ENCODE results near the gene EIF1AD. TPM values are rescaled to one million over a fixed set of nuclear protein-coding genes. Genes with fewer than 3 reads are reported as not detected.

EIF1AD gene, protein sequence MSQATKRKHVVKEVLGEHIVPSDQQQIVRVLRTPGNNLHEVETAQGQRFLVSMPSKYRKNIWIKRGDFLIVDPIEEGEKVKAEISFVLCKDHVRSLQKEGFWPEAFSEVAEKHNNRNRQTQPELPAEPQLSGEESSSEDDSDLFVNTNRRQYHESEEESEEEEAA
- polyA plus RNA-seq (2013, experiment 1 of 4), result 33.9 TPM
- polyA plus RNA-seq (2013, experiment 2 of 4), result 30.9 TPM
- 23.2 TPM for polyA plus RNA-seq (2013, experiment 3 of 4)
- 22.7 TPM for polyA plus RNA-seq (2013, experiment 4 of 4)

DNA sequence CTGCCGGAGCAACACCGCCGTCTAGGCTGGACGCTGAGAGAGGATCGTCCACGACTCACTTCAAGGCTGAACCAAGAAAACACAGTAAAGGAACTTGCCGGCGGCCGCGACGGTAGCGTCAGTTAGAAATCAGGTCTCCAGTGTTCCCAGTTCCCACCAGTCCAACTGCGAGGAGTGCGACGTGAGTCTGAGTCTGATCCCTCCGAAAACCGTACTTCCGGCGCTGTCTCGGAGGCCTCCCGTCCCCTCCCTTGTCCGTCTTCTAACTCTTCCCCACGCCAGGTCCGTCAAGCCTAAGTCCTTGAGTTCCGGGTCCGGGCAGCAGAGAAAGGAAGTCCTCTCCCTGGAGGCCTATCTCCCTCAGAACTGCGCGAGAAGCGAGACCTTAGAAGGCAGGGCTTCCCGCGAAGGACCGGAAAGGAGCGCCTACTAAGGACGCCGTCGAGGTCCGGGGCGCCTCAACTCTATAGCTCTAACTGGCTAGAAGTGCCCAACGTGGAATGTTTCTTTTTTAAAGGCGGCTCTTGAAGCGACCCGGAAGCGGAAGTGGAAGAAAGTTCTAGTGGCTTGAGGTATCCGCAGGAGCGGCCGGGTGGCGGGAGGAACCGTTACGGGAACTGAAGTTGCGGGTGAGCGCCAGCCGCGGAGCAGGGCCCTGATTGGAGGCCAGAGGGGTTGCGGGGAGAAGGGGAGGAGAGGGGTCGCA, at the start of gene EIF1AD, which contains the start of gene BANF1:
EIF1AD (minus strand) TSS at position 216 of the 706 bp plus-strand sequence. CDS start 1,768 bp downstream, outside the sequence.
BANF1 (plus strand) TSS at position 562 of the 706 bp plus-strand sequence. CDS start 748 bp downstream, outside the sequence.
- peak within 1 kb of the TSS; percentile 96 for H3K27ac ChIP-seq (ENCODE audit: insufficient read depth, low read depth, low read length, poor library complexity, severe bottlenecking)
- no peaks in the 10 kb centered on the region for H3K9me3 ChIP-seq (ENCODE audit: control insufficient read depth, low read length)
- peaks cover 38% of the 10 kb centered on the region for H3K36me3 ChIP-seq (ENCODE audit: control insufficient read depth, insufficient read depth, low read length)
- H3K27me3 ChIP-seq (ENCODE audit: control insufficient read depth, insufficient read depth, low read length, poor library complexity, severe bottlenecking), result no peaks in the 10 kb centered on the region
- 0% methylated on average over 55 of the region's 55 CpGs for WGBS, 2 experiments
- H3K4me3 ChIP-seq (ENCODE audit: insufficient read depth, low read depth, low read length), result peak within 1 kb of the TSS; percentile 96
- peaks cover 4% of the 10 kb centered on the region for H3K4me1 ChIP-seq (ENCODE audit: control insufficient read depth, insufficient read depth, low read length)

DNA sequence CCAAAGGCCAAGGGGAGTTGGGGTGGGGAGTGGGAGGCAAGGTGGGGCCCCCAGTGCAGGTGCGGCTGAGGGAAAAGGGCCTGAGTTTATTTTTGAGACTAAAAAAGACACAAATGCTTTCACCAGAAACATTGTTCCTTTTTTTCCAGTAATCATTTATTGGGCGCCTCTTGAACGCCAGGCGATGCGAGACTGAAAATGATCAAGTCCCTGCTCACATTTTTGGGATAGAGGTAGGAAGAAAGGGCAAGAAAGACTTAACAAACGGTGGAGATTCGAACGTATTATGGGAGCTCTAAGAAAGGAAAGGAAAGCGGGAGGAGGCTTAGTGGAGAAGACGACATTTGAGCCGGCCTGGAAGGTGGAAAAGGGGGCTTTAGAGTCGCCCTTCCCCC, 49.4 kb upstream of the EIF1AD start:
- H3K4me1 ChIP-seq (ENCODE audit: control insufficient read depth, insufficient read depth, low read length), result peaks cover 31% of the 10 kb centered on the region
- H3K27me3 ChIP-seq (ENCODE audit: control insufficient read depth, insufficient read depth, low read length, poor library complexity, severe bottlenecking), result no peaks in the 10 kb centered on the region
- H3K27ac ChIP-seq (ENCODE audit: insufficient read depth, low read depth, low read length, poor library complexity, severe bottlenecking), result peak overlapping the region; percentile 90
- 25 to 30% methylated on average over 12 of the region's 12 CpGs for WGBS, 2 experiments
- no peaks in the 10 kb centered on the region for H3K9me3 ChIP-seq (ENCODE audit: control insufficient read depth, low read length)
- H3K4me3 ChIP-seq (ENCODE audit: insufficient read depth, low read depth, low read length), result peak overlapping the region; percentile 88
- peaks cover 24% of the 10 kb centered on the region for H3K36me3 ChIP-seq (ENCODE audit: control insufficient read depth, insufficient read depth, low read length)

DNA sequence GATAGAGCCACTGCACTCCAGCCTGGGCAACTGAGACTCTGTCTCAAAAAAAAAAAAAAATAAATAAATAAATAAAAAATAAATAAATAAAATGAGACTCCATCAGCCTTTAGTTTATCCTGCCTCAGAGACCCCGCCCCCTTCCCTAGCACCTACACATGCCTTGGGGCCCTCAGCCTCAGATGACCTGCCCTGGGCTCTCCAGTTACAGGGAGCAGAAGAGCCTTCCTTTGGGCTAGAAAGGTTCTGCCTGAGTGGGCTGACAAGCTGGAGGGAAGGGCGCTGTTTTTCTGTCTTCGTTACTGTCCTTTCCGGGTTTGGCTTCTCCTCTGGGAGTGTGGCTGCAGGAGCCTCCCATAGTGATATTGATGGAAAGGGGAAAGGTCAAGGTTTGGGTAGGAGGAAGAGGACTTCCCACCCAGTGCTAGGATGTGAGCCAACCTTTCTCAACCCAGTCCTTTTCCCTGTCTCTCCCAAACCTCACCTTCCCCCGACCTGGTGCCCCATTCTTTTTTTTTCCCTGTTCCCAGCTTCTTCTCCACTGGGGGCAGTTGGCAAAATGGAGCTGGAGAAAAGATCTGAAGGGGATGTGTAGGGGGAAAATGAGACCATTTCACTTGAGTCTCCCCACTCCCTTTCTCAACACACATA, 48.7 kb upstream of the EIF1AD start:
- Histone ChIP-seq H3K27me3 (ENCODE audit: control insufficient read depth, insufficient read depth, low read length, poor library complexity, severe bottlenecking) (no peaks in the 10 kb centered on the region), H3K4me3 (ENCODE audit: insufficient read depth, low read depth, low read length) (no peak overlapping the region), H3K27ac (ENCODE audit: insufficient read depth, low read depth, low read length, poor library complexity, severe bottlenecking) (peak overlapping the region; percentile 90), H3K4me1 (ENCODE audit: control insufficient read depth, insufficient read depth, low read length) (peaks cover 31% of the 10 kb centered on the region), H3K36me3 (ENCODE audit: control insufficient read depth, insufficient read depth, low read length) (peaks cover 18% of the 10 kb centered on the region), H3K9me3 (ENCODE audit: control insufficient read depth, low read length) (no peaks in the 10 kb centered on the region)
- WGBS, 2 experiments, result 80 to 91% methylated on average over 4 to 5 of the region's 5 CpGs

GRCh38 chr11:66048547-66049323, 46.8 kb upstream of the EIF1AD start, which contains the start of gene GAL3ST3:
GAL3ST3 (minus strand) TSS chr11:66049161; CDS start chr11:66045415, 3,746 bp downstream.
- H3K4me1 ChIP-seq (ENCODE audit: control insufficient read depth, insufficient read depth, low read length), result peaks cover 34% of the 10 kb centered on the region
- H3K27me3 ChIP-seq (ENCODE audit: control insufficient read depth, insufficient read depth, low read length, poor library complexity, severe bottlenecking), result no peaks in the 10 kb centered on the region
- 2 to 3% methylated on average over 37 to 39 of the region's 39 CpGs for WGBS, 2 experiments
- no peaks in the 10 kb centered on the region for H3K9me3 ChIP-seq (ENCODE audit: control insufficient read depth, low read length)
- peak within 1 kb of the TSS; percentile 59 for H3K4me3 ChIP-seq (ENCODE audit: insufficient read depth, low read depth, low read length)
- peak within 1 kb of the TSS; percentile 5 for H3K27ac ChIP-seq (ENCODE audit: insufficient read depth, low read depth, low read length, poor library complexity, severe bottlenecking)
- peaks cover 3% of the 10 kb centered on the region for H3K36me3 ChIP-seq (ENCODE audit: control insufficient read depth, insufficient read depth, low read length)

DNA sequence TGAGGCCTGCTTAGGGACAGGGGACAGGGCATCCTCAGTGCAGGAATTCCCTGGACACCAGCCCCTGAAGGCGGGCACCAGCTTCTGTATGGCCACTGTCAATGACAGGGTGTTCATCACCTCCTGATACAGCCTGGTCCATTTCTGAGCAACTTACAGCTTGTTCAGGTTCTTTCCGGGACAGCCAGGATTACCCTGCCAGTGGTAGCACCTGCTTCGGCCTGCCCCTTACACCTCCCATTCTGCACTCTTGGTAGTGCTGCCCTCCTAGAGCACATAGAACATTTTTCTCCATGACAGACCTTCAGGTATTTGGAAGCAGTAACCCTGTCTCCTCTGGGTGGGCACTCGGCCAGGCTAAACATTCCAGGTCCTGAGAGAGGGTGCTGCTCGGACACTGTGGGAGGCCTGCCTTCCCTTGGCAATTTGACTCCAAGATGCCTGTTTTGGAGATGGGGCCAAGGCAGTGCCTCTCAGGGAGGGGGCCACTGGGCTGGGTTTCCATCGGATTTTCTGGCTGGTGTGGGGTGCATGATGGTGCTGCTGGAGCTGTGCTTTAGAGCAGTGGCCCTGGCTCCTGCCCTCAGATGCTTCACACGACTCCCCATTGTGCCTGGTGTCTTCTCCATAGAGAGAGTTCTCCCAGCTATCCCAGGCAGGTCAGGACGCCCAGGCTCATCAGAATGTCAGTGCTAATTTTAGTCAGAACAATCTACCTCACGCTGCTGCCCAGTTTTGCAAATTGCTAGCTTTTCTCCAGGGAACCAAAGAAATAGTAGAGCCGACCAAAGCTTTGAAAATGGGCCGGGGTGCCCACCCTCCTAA, 45.8 kb upstream of the EIF1AD start:
- peaks cover 9% of the 10 kb centered on the region for H3K36me3 ChIP-seq (ENCODE audit: control insufficient read depth, insufficient read depth, low read length)
- 81 to 82% methylated on average over 11 of the region's 11 CpGs for WGBS, 2 experiments
- H3K27me3 ChIP-seq (ENCODE audit: control insufficient read depth, insufficient read depth, low read length, poor library complexity, severe bottlenecking), result no peaks in the 10 kb centered on the region
- H3K4me3 ChIP-seq (ENCODE audit: insufficient read depth, low read depth, low read length), result peak overlapping the region; percentile 59
- no peaks in the 10 kb centered on the region for H3K9me3 ChIP-seq (ENCODE audit: control insufficient read depth, low read length)
- H3K4me1 ChIP-seq (ENCODE audit: control insufficient read depth, insufficient read depth, low read length), result peaks cover 26% of the 10 kb centered on the region
- no peak overlapping the region for H3K27ac ChIP-seq (ENCODE audit: insufficient read depth, low read depth, low read length, poor library complexity, severe bottlenecking)

DNA sequence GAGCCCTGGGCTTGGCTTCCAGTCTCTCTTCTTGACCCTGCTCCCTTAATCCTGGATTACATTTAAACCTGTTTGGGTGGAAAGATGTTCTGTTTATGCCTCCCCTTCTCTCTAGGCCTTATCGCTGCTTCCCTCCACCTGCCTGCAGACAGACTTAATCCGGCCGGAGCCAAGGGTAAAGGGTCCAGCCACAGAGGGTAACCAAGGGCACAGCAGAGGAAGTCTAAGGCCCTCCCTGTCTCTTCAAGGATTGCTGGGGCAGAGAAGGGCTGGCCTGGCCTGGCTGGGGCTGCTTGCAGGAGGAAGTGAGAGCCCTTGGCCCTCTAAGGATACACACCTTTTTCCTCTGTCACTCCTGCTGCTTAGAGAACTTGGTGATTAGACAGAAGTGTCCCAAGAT, 44.9 kb upstream of the EIF1AD start:
- Histone ChIP-seq H3K27me3 (ENCODE audit: control insufficient read depth, insufficient read depth, low read length, poor library complexity, severe bottlenecking) (no peaks in the 10 kb centered on the region), H3K4me1 (ENCODE audit: control insufficient read depth, insufficient read depth, low read length) (peaks cover 26% of the 10 kb centered on the region), H3K36me3 (ENCODE audit: control insufficient read depth, insufficient read depth, low read length) (peaks cover 9% of the 10 kb centered on the region), H3K27ac (ENCODE audit: insufficient read depth, low read depth, low read length, poor library complexity, severe bottlenecking) (no peak overlapping the region), H3K4me3 (ENCODE audit: insufficient read depth, low read depth, low read length) (no peak overlapping the region), H3K9me3 (ENCODE audit: control insufficient read depth, low read length) (no peaks in the 10 kb centered on the region)
- 92 to 96% methylated on average over 3 of the region's 3 CpGs for WGBS, 2 experiments

- H3K4me1 ChIP-seq (ENCODE audit: control insufficient read depth, insufficient read depth, low read length), result peaks cover 17% of the 10 kb centered on the region
- H3K36me3 ChIP-seq (ENCODE audit: control insufficient read depth, insufficient read depth, low read length), result peaks cover 16% of the 10 kb centered on the region
- no peaks in the 10 kb centered on the region for H3K9me3 ChIP-seq (ENCODE audit: control insufficient read depth, low read length)
- no peak overlapping the region for H3K4me3 ChIP-seq (ENCODE audit: insufficient read depth, low read depth, low read length)
- no peaks in the 10 kb centered on the region for H3K27me3 ChIP-seq (ENCODE audit: control insufficient read depth, insufficient read depth, low read length, poor library complexity, severe bottlenecking)
- no peak overlapping the region for H3K27ac ChIP-seq (ENCODE audit: insufficient read depth, low read depth, low read length, poor library complexity, severe bottlenecking)
- 25 to 28% methylated on average over 11 of the region's 11 CpGs for WGBS, 2 experiments
Observed at GRCh38 chr11:66045177-66045639, 43.3 kb upstream of the EIF1AD start.

GRCh38 chr11:66044757-66045156, 42.8 kb upstream of the EIF1AD start:
- 85 to 86% methylated on average over 6 of the region's 6 CpGs for WGBS, 2 experiments
- Histone ChIP-seq H3K4me1 (ENCODE audit: control insufficient read depth, insufficient read depth, low read length) (peaks cover 17% of the 10 kb centered on the region), H3K27me3 (ENCODE audit: control insufficient read depth, insufficient read depth, low read length, poor library complexity, severe bottlenecking) (no peaks in the 10 kb centered on the region), H3K27ac (ENCODE audit: insufficient read depth, low read depth, low read length, poor library complexity, severe bottlenecking) (no peak overlapping the region), H3K4me3 (ENCODE audit: insufficient read depth, low read depth, low read length) (no peak overlapping the region), H3K9me3 (ENCODE audit: control insufficient read depth, low read length) (no peaks in the 10 kb centered on the region), H3K36me3 (ENCODE audit: control insufficient read depth, insufficient read depth, low read length) (peaks cover 16% of the 10 kb centered on the region)
